HepG2 (cell line): ENCODE measurements around the gene CCDC97. TPM values are rescaled to one million over a fixed set of nuclear protein-coding genes. Genes with fewer than 3 reads are reported as not detected.

Experiments used
- AGO1 ChIP-seq: fragments of 200-400 bp; formaldehyde crosslinking; IDR thresholded peaks from 2 replicates; pipeline ENCODE4 v1.6.1; 2017; ENCODE audit warnings: mild to moderate bottlenecking, low read depth, low read length, moderate library complexity; ENCODE audit not compliant: poor library complexity, severe bottlenecking
- ARNTL ChIP-seq: sonication (generic); formaldehyde crosslinking; IDR thresholded peaks from 2 replicates; pipeline ENCODE4 v1.4.0; 2020; ENCODE audit warnings: mild to moderate bottlenecking, missing genetic modification reagents
- ATAD3A ChIP-seq: sonication (generic); formaldehyde crosslinking; IDR thresholded peaks from 2 replicates; pipeline ENCODE4 v1.4.0; 2020; ENCODE audit warnings: missing genetic modification reagents
- FOXO4 ChIP-seq: sonication (generic); formaldehyde crosslinking; conservative IDR thresholded peaks from 2 replicates; pipeline ENCODE4 v1.8.1; 2023; ENCODE audit warnings: missing genetic modification reagents
- GATAD2A ChIP-seq: IDR thresholded peaks from 2 replicates; pipeline ENCODE4 v1.6.1; 2016
- RBAK ChIP-seq: sonication (generic); formaldehyde crosslinking; IDR thresholded peaks from 2 replicates; pipeline ENCODE4 v1.5.1; 2020; ENCODE audit warnings: mild to moderate bottlenecking, missing genetic modification reagents
- RBM39 ChIP-seq: fragments of 200-400 bp; formaldehyde crosslinking; IDR thresholded peaks from one replicate; pipeline ENCODE4 v1.6.1; 2018; ENCODE audit warnings: antibody characterized with exemption, mild to moderate bottlenecking, low read depth, low read length; ENCODE audit not compliant: poor library complexity, severe bottlenecking
- RERE ChIP-seq: IDR thresholded peaks from 2 replicates; pipeline ENCODE4 v1.6.1; 2016; ENCODE audit warnings: low read depth, missing genetic modification reagents, missing compliant biosample characterization
- RXRB ChIP-seq: IDR thresholded peaks from 2 replicates; pipeline ENCODE4 v1.6.1; 2016; ENCODE audit warnings: borderline replicate concordance, missing genetic modification reagents, missing compliant biosample characterization
- SNAI1 ChIP-seq: sonication (generic); formaldehyde crosslinking; IDR thresholded peaks from 2 replicates; pipeline ENCODE4 v1.5.0; 2020; ENCODE audit warnings: mild to moderate bottlenecking, missing genetic modification reagents, borderline replicate concordance
- ZBTB26 ChIP-seq: IDR thresholded peaks from 2 replicates; pipeline ENCODE4 v1.6.1; 2016; ENCODE audit warnings: missing compliant biosample characterization, missing genetic modification reagents, borderline replicate concordance
- ZKSCAN5 ChIP-seq: sonication (generic); formaldehyde crosslinking; IDR thresholded peaks from 2 replicates; pipeline ENCODE4 v1.5.1; 2020; ENCODE audit warnings: mild to moderate bottlenecking, missing genetic modification reagents
- ZNF44 ChIP-seq: sonication (generic); formaldehyde crosslinking; IDR thresholded peaks from 2 replicates; pipeline ENCODE4 v1.5.1; 2020; ENCODE audit warnings: mild to moderate bottlenecking, missing genetic modification reagents
- ZNF674 ChIP-seq: sonication (generic); formaldehyde crosslinking; IDR thresholded peaks from 2 replicates; pipeline ENCODE4 v1.5.0; 2020; ENCODE audit warnings: low read depth, mild to moderate bottlenecking, missing genetic modification reagents
- ZNF782 ChIP-seq: sonication (generic); formaldehyde crosslinking; IDR thresholded peaks from 2 replicates; pipeline ENCODE4 v1.4.0; 2020; ENCODE audit warnings: missing genetic modification reagents, mild to moderate bottlenecking, borderline replicate concordance
- polyA plus RNA-seq, 8 experiments: library from polyadenylated mRNA; depleted of rRNA in 3 of 8; stranded (reverse) in 7 of 8; unstranded in 1 of 8; fragments of >200 nt; fragmentation: Illumina TruSeq in 4 of 8; extraction: Trizol in 4 of 8; gene quantifications; 2 replicates each; pipeline versions ENCODE4 v1.2.1 to v1.2.3, GENCODE V29; 2011 to 2016; ENCODE audit warnings: low read depth in 4 of 8, missing spikeins in 1 of 8, mixed read lengths in 1 of 8; ENCODE audit not compliant: insufficient read depth in 1 of 8
- total RNA-seq, 5 experiments: library from RNA; depleted of rRNA; stranded (reverse); fragments of >200 nt; fragmentation: Illumina TruSeq; extraction: Trizol; gene quantifications; 2 replicates each; pipeline ENCODE4 v1.2.3, GENCODE V29; 2016; ENCODE audit warnings: low read depth in 1 of 5

Gene CCDC97
- total and polyA plus RNA-seq, 2 of the 13 experiments (the other 11 are each of a cell fraction or from before 2014, with no cell fraction given), result 6.2 to 7.3 TPM

- TF ChIP-seq FOXO4 (0 out of 2 replicates have a peak, but pooled peaks have one; percentile 83), RBAK (no peak), AGO1 (peak; percentile 21), ATAD3A (CRISPR knock-in tag) (no peak), RERE (no peak), ZKSCAN5 (CRISPR knock-in tag) (no peak), ZNF674 (CRISPR knock-in tag) (no peak), SNAI1 (CRISPR knock-in tag) (no peak), ZNF44 (CRISPR knock-in tag) (no peak), RXRB (no peak), ARNTL (CRISPR knock-in tag) (no peak), ZBTB26 (CRISPR knock-in tag) (0 out of 2 replicates have a peak, but pooled peaks have one; percentile 46), ZNF782 (CRISPR knock-in tag) (no peak; the same call in 1 of the 2 replicates), GATAD2A (CRISPR knock-in tag) (0 out of 2 replicates have a peak, but pooled peaks have one; percentile 20), RBM39 (peak; percentile 52)
Measured at GRCh38 chr19:41352609-41353465, 42.9 kb downstream of the CCDC97 start (continued).
